Measurements from ENCODE around the gene RALGDS.
"Not testable (repeated sequence)": the region's sequence is repeated elsewhere in the genome, so short reads cannot be mapped to it uniquely, and the experiment has no call there.

The RALGDS gene

GRCh38 chr9:133088146-133088750 lies 32.8 kb downstream of the RALGDS start:
- no peak for DNase-seq (ENCODE audit: low spot score)

- DNase-seq (ENCODE audit: low spot score), result no peak
Observed at GRCh38 chr9:133087429-133088145, 33.5 kb downstream of the RALGDS start.

- no peak for DNase-seq (ENCODE audit: low spot score)
Observed at GRCh38 chr9:133086894-133087293, 34.1 kb downstream of the RALGDS start.

DNA sequence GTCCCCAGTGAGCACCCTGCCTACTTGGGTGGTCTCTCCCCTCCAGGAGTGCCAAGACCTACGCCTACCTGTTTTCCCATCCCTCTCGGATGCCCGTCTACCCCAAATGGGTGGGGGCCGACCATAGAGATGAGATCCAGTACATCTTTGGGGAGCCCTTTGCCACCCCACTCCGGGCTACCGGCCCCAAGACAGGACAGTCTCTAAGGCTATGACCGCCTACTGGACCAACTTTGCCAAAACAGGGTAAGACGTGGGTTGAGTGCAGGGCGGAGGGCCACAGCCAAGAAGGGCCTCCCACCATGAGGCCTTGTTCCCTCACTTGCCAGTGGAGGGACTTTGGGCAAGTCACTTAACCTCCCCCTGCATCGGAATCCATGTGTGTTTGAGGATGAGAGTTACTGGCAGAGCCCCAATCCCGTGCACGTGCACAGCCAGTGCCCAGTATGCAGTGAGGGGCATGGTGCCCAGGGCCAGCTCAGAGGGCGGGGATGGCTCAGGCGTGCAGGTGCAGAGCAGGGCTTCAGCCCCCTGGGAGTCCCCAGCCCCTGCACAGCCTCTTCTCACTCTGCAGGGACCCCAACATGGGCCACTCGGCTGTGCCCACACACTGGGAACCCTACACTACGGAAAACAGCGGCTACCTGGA lies 34.7 kb downstream of the RALGDS start:
- not testable (repeated sequence) for DNase-seq (ENCODE audit: low spot score)

DNA sequence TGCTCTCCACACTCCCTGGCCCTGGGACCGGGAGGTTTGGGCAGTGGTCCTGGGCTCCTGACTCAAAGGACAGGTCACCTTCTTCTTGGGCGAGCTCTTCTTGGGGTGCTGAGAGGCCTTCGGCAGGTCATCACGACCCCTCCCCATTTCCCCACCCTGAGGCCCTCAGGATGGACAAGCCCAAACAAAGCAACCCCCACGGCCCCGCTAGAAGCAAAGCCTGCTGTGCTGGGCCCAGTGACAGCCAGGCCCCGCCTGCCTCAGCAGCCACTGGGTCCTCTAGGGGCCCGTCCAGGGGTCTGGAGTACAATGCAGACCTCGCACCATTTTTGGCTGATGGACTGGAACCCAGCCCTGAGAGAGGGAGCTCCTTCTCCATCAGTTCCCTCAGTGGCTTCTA lies 37.4 kb downstream of the RALGDS start:
- DNase-seq (ENCODE audit: low spot score), result not testable (repeated sequence)

DNA sequence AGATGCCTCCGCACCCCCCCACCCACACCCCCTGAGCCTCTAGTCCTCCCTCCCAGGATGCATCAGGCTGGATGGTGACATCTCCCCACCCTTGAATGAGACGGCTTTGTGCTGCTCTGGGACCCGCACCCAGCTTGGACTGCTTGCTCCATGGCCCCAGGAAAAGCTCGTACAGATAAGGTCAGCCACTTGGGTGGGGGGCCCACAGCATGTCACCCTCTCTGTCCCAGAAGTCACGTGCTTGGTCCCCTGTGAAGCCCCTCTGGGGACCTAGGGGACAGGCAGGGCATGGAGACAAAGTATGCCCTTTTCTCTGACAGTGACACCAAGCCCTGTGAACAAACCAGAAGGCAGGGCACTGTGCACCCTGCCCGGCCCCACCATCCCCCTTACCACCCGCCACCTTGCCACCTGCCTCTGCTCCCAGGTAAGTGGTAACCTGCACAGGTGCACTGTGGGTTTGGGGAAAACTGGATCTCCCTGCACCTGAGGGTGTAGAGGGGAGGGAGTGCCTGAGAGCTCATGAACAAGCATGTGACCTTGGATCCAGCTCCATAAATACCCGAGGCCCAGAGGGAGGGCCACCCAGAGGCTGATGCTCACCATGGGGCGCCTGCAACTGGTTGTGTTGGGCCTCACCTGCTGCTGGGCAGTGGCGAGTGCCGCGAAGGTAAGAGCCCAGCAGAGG lies 38.9 kb downstream of the RALGDS start:
- DNase-seq (ENCODE audit: low spot score), result not testable (repeated sequence)

GRCh38 chr9:133080786-133081779 lies 40.0 kb downstream of the RALGDS start:
- DNase-seq (ENCODE audit: low spot score), result not testable (repeated sequence)

- no peak for DNase-seq (ENCODE audit: low spot score)
Observed at GRCh38 chr9:133080161-133080560, 40.9 kb downstream of the RALGDS start.

GRCh38 chr9:133078486-133078885 lies 42.6 kb downstream of the RALGDS start:
- no peak for DNase-seq (ENCODE audit: low spot score)

GRCh38 chr9:133076691-133077090 lies 44.3 kb downstream of the RALGDS start:
- DNase-seq (ENCODE audit: low spot score), result no peak

- DNase-seq (ENCODE audit: low spot score), result no peak
Observed at GRCh38 chr9:133075925-133076630, 45.0 kb downstream of the RALGDS start.

- DNase-seq (ENCODE audit: low spot score), result no peak
Observed at GRCh38 chr9:133074111-133074651, 46.9 kb downstream of the RALGDS start.

DNA sequence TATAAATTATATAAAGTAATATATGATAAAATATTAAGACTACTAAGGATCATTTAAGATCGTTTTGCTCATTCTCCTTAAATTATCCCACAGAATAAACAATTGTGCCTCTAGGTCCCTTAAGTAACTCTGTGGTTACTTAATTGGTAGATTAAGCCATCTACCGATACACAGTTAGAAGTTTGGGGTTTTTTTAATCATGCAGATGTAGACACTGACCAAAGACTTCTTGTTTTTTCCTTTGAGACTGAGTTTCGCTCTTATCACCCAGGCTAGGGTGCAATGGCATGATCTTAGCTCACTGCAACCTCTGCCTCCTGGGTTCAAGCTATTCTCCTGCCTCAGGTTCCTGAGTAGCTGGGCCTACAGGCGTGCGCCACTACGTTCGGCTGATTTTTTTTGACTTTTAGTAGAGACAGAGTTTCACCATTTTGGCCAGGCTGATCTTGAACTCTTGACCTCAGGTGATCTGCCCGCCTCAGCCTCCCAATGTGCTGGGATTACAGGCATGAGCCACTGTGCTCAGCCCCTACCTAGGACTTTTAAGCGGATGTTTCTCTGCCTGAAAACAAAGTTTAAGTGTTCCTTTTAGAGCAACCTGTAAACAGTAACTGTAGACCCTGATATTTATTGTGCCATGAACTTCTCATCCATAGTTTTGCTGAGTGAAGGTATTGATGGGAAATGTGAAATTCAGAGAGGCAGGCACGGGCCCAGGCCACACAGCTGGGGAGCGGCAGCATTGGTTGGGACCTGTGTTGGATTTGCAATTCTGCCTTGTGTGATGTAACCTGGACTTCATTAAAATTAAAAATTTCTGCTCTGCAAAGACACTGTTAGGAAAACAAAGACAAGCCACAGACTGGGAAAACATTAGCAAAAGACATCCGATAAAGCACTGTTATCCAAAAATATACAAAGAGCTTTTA lies 47.7 kb downstream of the RALGDS start:
- DNase-seq (ENCODE audit: low spot score), result no peak

GRCh38 chr9:133072210-133072609 lies 48.8 kb downstream of the RALGDS start:
- DNase-seq (ENCODE audit: low spot score), result not testable (repeated sequence)

DNA sequence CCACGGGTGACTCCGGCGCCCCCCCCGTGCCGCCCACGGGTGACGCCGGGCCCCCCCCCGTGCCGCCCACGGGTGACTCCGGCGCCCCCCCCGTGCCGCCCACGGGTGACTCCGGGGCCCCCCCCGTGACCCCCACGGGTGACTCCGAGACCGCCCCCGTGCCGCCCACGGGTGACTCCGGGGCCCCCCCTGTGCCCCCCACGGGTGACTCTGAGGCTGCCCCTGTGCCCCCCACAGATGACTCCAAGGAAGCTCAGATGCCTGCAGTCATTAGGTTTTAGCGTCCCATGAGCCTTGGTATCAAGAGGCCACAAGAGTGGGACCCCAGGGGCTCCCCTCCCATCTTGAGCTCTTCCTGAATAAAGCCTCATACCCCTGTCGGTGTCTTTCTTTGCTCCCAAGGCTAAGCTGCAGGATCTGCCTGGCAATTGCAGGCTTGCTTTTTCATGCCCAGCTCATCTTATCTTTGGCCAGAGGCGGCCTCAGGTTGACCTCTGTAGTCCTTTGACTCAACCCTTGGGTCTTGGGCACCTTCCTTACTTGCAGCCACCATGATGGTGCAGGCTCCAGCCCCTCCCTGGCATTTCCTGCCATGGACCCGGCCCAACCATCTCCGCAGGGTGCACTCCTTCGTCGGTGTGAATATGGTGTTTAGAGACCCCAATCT lies 49.4 kb downstream of the RALGDS start:
- no peak for DNase-seq (ENCODE audit: low spot score)

DNA sequence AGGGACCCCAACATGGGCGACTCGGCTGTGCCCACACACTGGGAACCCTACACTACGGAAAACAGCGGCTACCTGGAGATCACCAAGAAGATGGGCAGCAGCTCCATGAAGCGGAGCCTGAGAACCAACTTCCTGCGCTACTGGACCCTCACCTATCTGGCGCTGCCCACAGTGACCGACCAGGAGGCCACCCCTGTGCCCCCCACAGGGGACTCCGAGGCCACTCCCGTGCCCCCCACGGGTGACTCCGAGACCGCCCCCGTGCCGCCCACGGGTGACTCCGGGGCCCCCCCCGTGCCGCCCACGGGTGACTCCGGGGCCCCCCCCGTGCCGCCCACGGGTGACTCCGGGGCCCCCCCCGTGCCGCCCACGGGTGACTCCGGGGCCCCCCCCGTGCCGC lies 50.1 kb downstream of the RALGDS start:
- not testable (repeated sequence) for DNase-seq (ENCODE audit: low spot score)

GRCh38 chr9:133070500-133070961 lies 50.5 kb downstream of the RALGDS start:
- DNase-seq (ENCODE audit: low spot score), result not testable (repeated sequence)

DNA sequence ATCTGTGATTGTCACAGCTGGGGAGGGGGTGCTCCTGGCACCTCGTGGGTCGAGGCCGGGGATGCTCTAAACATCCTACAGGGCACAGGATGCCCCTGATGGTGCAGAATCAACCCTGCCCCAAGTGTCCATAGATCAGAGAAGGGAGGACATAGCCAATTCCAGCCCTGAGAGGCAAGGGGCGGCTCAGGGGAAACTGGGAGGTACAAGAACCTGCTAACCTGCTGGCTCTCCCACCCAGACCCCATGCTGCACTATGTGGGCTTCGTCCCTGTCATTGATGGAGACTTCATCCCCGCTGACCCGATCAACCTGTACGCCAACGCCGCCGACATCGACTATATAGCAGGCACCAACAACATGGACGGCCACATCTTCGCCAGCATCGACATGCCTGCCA lies 52.6 kb downstream of the RALGDS start:
- not testable (repeated sequence) for DNase-seq (ENCODE audit: low spot score)

DNA sequence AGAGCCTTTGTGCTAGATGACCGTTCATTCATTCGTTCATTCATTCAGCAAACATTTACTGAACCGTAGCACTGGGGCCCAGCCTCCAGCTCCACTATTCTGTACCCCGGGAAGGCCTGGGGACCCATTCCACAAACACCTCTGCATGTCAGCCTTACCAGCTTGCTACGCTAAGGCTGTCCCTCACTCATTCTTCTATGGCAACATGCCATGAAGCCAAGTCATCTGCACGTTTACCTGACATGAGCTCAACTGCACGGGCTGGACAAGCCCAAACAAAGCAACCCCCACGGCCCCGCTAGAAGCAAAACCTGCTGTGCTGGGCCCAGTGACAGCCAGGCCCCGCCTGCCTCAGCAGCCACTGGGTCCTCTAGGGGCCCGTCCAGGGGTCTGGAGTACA lies 53.2 kb downstream of the RALGDS start:
- DNase-seq (ENCODE audit: low spot score), result no peak
